ENCODE measurements around the gene CEACAM8. TPM values are rescaled to one million over a fixed set of nuclear protein-coding genes. Genes with fewer than 3 reads are reported as not detected.
"Not testable (repeated sequence)": the region's sequence is repeated elsewhere in the genome, so short reads cannot be mapped to it uniquely, and the experiment has no call there.

Gene CEACAM8
- total RNA-seq, 2 experiments from 2014 or later, result not detected

- H4K20me1 ChIP-seq (ENCODE audit: insufficient read depth, low read length), result no peaks in the 10 kb centered on the region; the same call in 1 of the 2 replicates
- BruUV-seq (replicated peaks), result no TSS peak
- ChIA-PET POLR2A (interaction anchor here (0.5 kb wide), 1 partner anchor 24 kb away, joined by 3 read pairs; no protein-coding TSS in a partner anchor), CTCF (ENCODE audit: unreplicated experiment) (no interaction called here)
- H3K36me3 ChIP-seq (ENCODE audit: insufficient read depth, low read length), result no peaks in the 10 kb centered on the region
- no peak overlapping the region for H3K4me2 ChIP-seq (ENCODE audit: low read length)
- H3K9me3 ChIP-seq (ENCODE audit: low read length), result no peaks in the 10 kb centered on the region
- no peak for DNase-seq (ENCODE audit: low spot score)
- H3K9me2 ChIP-seq (ENCODE audit: insufficient read depth, low read length), result no peaks in the 10 kb centered on the region
- no peak overlapping the region for H3K27ac ChIP-seq (ENCODE audit: low read depth, low read length, poor library complexity, severe bottlenecking)
- H3K79me2 ChIP-seq (ENCODE audit: insufficient read depth, low read depth, low read length), result no peaks in the 10 kb centered on the region
- no peak overlapping the region for H3K4me3 ChIP-seq (ENCODE audit: low read depth, low read length, poor library complexity, severe bottlenecking)
- H2AFZ ChIP-seq (ENCODE audit: low read length), result no peak overlapping the region
- no peaks in the 10 kb centered on the region for H3K4me1 ChIP-seq (ENCODE audit: insufficient read depth, low read length, poor library complexity, severe bottlenecking)
- intact Hi-C loops (cut with micrococcal nuclease; ENCODE audit: unreplicated experiment), result no loop called here
- TF ChIP-seq CTCF (conservative IDR thresholded peaks at IDR 0.05; ENCODE audit: low read length) (no peak), EZH2phosphoT487 (IDR thresholded peaks at IDR 0.05; ENCODE audit: borderline replicate concordance, low read depth, low read length) (no peak)
These were observed 41.3 kb downstream of the CEACAM8 start for GRCh38 chr19:42553292-42554045.

GRCh38 chr19:42552086-42553065 lies 42.3 kb downstream of the CEACAM8 start:
- H3K4me2 ChIP-seq (ENCODE audit: low read length), result no peak overlapping the region
- POLR2A ChIA-PET, result no interaction called here
- TF ChIP-seq EZH2phosphoT487 (IDR thresholded peaks at IDR 0.05; ENCODE audit: borderline replicate concordance, low read depth, low read length), result no peak
- TF ChIP-seq CTCF (conservative IDR thresholded peaks at IDR 0.05; ENCODE audit: low read length), result no peak

GRCh38 chr19:42550521-42550920 lies 44.2 kb downstream of the CEACAM8 start:
- DNase-seq (ENCODE audit: low spot score); H2AFZ ChIP-seq (ENCODE audit: low read length); H3K36me3 ChIP-seq (ENCODE audit: insufficient read depth, low read length); H3K4me1 ChIP-seq (ENCODE audit: insufficient read depth, low read length, poor library complexity, severe bottlenecking); H3K4me2 ChIP-seq (ENCODE audit: low read length); CTCF ChIA-PET (ENCODE audit: unreplicated experiment); H3K9me2 ChIP-seq (ENCODE audit: insufficient read depth, low read length); BruUV-seq (replicated peaks); H3K4me3 ChIP-seq (ENCODE audit: low read depth, low read length, poor library complexity, severe bottlenecking); POLR2A ChIA-PET; H3K9me3 ChIP-seq (ENCODE audit: low read length); H4K20me1 ChIP-seq (ENCODE audit: insufficient read depth, low read length); H3K27ac ChIP-seq (ENCODE audit: low read depth, low read length, poor library complexity, severe bottlenecking); H3K79me2 ChIP-seq (ENCODE audit: insufficient read depth, low read depth, low read length); intact Hi-C loops (cut with micrococcal nuclease; ENCODE audit: unreplicated experiment): not testable (repeated sequence)

More at GRCh38 chr19:42552086-42553065, 42.3 kb downstream of the CEACAM8 start:
- H2AFZ ChIP-seq (ENCODE audit: low read length), result no peak overlapping the region
- CTCF ChIA-PET (ENCODE audit: unreplicated experiment), result no interaction called here
- H3K27ac ChIP-seq (ENCODE audit: low read depth, low read length, poor library complexity, severe bottlenecking), result no peak overlapping the region
- H3K9me3 ChIP-seq (ENCODE audit: low read length), result no peaks in the 10 kb centered on the region
- H3K4me3 ChIP-seq (ENCODE audit: low read depth, low read length, poor library complexity, severe bottlenecking), result no peak overlapping the region
- H3K4me1 ChIP-seq (ENCODE audit: insufficient read depth, low read length, poor library complexity, severe bottlenecking), result no peaks in the 10 kb centered on the region
- H3K36me3 ChIP-seq (ENCODE audit: insufficient read depth, low read length), result no peaks in the 10 kb centered on the region
- H4K20me1 ChIP-seq (ENCODE audit: insufficient read depth, low read length), result no peaks in the 10 kb centered on the region; the same call in 1 of the 2 replicates
- intact Hi-C loops (cut with micrococcal nuclease; ENCODE audit: unreplicated experiment), result no loop called here
- no TSS peak for BruUV-seq (replicated peaks)
- H3K79me2 ChIP-seq (ENCODE audit: insufficient read depth, low read depth, low read length), result no peaks in the 10 kb centered on the region
- H3K9me2 ChIP-seq (ENCODE audit: insufficient read depth, low read length), result no peaks in the 10 kb centered on the region
- no peak for DNase-seq (ENCODE audit: low spot score)

GRCh38 chr19:42549067-42549466 lies 45.7 kb downstream of the CEACAM8 start:
- H3K4me1 ChIP-seq (ENCODE audit: insufficient read depth, low read length, poor library complexity, severe bottlenecking); CTCF ChIA-PET (ENCODE audit: unreplicated experiment); BruUV-seq (replicated peaks): not testable (repeated sequence)

More at GRCh38 chr19:42549067-42549466, 45.7 kb downstream of the CEACAM8 start:
- DNase-seq (ENCODE audit: low spot score); H3K4me3 ChIP-seq (ENCODE audit: low read depth, low read length, poor library complexity, severe bottlenecking); H3K36me3 ChIP-seq (ENCODE audit: insufficient read depth, low read length); H3K27ac ChIP-seq (ENCODE audit: low read depth, low read length, poor library complexity, severe bottlenecking); H3K79me2 ChIP-seq (ENCODE audit: insufficient read depth, low read depth, low read length); H4K20me1 ChIP-seq (ENCODE audit: insufficient read depth, low read length); H2AFZ ChIP-seq (ENCODE audit: low read length); H3K9me2 ChIP-seq (ENCODE audit: insufficient read depth, low read length); H3K4me2 ChIP-seq (ENCODE audit: low read length); intact Hi-C loops (cut with micrococcal nuclease; ENCODE audit: unreplicated experiment); H3K9me3 ChIP-seq (ENCODE audit: low read length); POLR2A ChIA-PET: not testable (repeated sequence)
